B cell (primary cell): Measurements from ENCODE around the gene MIF.
A peak's percentile ranks its signal among the peaks of the same experiment; 100 is the strongest.

Experiments used
- EZH2 ChIP-seq: IDR thresholded peaks from 2 replicates; pipeline ENCODE4 v1.6.1; 2012; ENCODE audit warnings: borderline replicate concordance, low read depth, mild to moderate bottlenecking, moderate library complexity, low read length; ENCODE audit not compliant: insufficient read depth, poor library complexity, severe bottlenecking
- TF ChIP-seq, protein P1 (sequence below): fragments of 200-600 bp; IDR thresholded peaks from one replicate; pipeline ENCODE4 v1.8.0; 2022; ENCODE audit warnings: antibody characterized with exemption, mild to moderate bottlenecking

DNA sequence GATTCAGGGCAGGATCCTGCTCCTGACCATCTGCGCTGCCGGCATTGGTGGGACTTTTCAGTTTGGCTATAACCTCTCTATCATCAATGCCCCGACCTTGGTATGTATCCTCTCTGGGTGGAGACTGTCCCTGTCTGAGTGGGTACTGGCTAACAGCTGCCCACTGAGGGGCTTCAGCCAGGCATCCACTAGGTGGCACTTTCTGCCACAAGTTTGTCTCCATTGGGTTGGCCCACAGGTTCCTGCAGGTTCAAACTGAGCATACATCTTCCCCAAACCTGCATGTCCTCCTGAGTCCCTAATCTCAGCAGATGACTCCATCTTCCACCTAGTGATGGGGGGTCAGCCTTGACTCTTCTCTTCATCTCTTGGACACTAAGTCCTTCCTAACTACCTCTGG, 32.1 kb upstream of the MIF start:
- TF ChIP-seq, protein P1, sequence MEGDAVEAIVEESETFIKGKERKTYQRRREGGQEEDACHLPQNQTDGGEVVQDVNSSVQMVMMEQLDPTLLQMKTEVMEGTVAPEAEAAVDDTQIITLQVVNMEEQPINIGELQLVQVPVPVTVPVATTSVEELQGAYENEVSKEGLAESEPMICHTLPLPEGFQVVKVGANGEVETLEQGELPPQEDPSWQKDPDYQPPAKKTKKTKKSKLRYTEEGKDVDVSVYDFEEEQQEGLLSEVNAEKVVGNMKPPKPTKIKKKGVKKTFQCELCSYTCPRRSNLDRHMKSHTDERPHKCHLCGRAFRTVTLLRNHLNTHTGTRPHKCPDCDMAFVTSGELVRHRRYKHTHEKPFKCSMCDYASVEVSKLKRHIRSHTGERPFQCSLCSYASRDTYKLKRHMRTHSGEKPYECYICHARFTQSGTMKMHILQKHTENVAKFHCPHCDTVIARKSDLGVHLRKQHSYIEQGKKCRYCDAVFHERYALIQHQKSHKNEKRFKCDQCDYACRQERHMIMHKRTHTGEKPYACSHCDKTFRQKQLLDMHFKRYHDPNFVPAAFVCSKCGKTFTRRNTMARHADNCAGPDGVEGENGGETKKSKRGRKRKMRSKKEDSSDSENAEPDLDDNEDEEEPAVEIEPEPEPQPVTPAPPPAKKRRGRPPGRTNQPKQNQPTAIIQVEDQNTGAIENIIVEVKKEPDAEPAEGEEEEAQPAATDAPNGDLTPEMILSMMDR, result peak; percentile 36
- no peak for TF ChIP-seq EZH2
